GM21447 (cell line): ENCODE results near the gene C1QTNF3.

Source experiments
- ATAC-seq: cut with Tn5 transposase; IDR thresholded peaks from one replicate; pipeline ENCODE4 v1.9.1; 2021; ENCODE audit not compliant: unreplicated experiment

The C1QTNF3 gene

GRCh38 chr5:34001241-34001841 lies 41.7 kb downstream of the C1QTNF3 start:
- ATAC-seq, result no peak

GRCh38 chr5:33999978-34000377 lies 43.0 kb downstream of the C1QTNF3 start:
- no peak for ATAC-seq

GRCh38 chr5:33997331-33997983 lies 45.6 kb downstream of the C1QTNF3 start:
- ATAC-seq, result no peak

- ATAC-seq, result no peak
Measured at GRCh38 chr5:33995865-33996264, 47.1 kb downstream of the C1QTNF3 start.

GRCh38 chr5:33994845-33995244 lies 48.2 kb downstream of the C1QTNF3 start:
- ATAC-seq, result no peak

GRCh38 chr5:33992864-33993263 lies 50.1 kb downstream of the C1QTNF3 start:
- no peak for ATAC-seq

- no peak for ATAC-seq
Measured at GRCh38 chr5:33985447-33985846, 57.6 kb downstream of the C1QTNF3 start.

- no peak for ATAC-seq
Measured at GRCh38 chr5:33984671-33985124, 58.3 kb downstream of the C1QTNF3 start, which contains the start of gene SLC45A2. Gene SLC45A2, minus strand, starts transcription at chr5:33984693. Its CDS starts 110 bp downstream, at chr5:33984583.

GRCh38 chr5:33984178-33984577 lies 58.8 kb downstream of the C1QTNF3 start:
- ATAC-seq, result no peak

GRCh38 chr5:33981408-33982162 lies 61.4 kb downstream of the C1QTNF3 start:
- no peak for ATAC-seq

- ATAC-seq, result no peak
Measured at GRCh38 chr5:33980030-33980429, 63.0 kb downstream of the C1QTNF3 start.

- ATAC-seq, result no peak
Measured at GRCh38 chr5:33978306-33978705, 64.7 kb downstream of the C1QTNF3 start.

GRCh38 chr5:33976307-33976706 lies 66.7 kb downstream of the C1QTNF3 start:
- no peak for ATAC-seq

- no peak for ATAC-seq
Measured at GRCh38 chr5:33975852-33976251, 67.2 kb downstream of the C1QTNF3 start.

GRCh38 chr5:33973271-33973670 lies 69.7 kb downstream of the C1QTNF3 start:
- no peak for ATAC-seq

GRCh38 chr5:33969572-33970452 lies 73.2 kb downstream of the C1QTNF3 start:
- ATAC-seq, result no peak

GRCh38 chr5:33968211-33969005 lies 74.6 kb downstream of the C1QTNF3 start:
- ATAC-seq, result no peak
